SK-N-SH treated with all-trans-retinoic acid at 6 μM for 48 hours (cell line): ENCODE measurements around the gene C11orf65.

Experiments used
- BACH2 ChIP-seq: fragments of 250-450 bp; sonication (Bioruptor Pico); IDR thresholded peaks from 2 replicates; pipeline ENCODE4 v1.9.0; 2021; ENCODE audit warnings: mild to moderate bottlenecking, borderline replicate concordance
- CREB5 ChIP-seq: fragments of 250-450 bp; sonication (Bioruptor Pico); IDR thresholded peaks from 2 replicates; pipeline ENCODE4 v1.5.1; 2020; ENCODE audit warnings: low read depth, mild to moderate bottlenecking, moderate library complexity
- CSRNP3 ChIP-seq: fragments of 250-450 bp; sonication (Bioruptor Pico); IDR thresholded peaks from 2 replicates; pipeline ENCODE4 v1.5.1; 2021; ENCODE audit warnings: mild to moderate bottlenecking, moderate library complexity
- OSR1 ChIP-seq: fragments of 250-450 bp; sonication (Bioruptor Pico); IDR thresholded peaks from 2 replicates; pipeline ENCODE4 v1.8.0; 2022; ENCODE audit warnings: moderate library complexity, mild to moderate bottlenecking, inconsistent platforms
- POU6F1 ChIP-seq: fragments of 250-450 bp; sonication (Bioruptor Pico); IDR thresholded peaks from 2 replicates; pipeline ENCODE4 v1.8.0; 2021; ENCODE audit warnings: low read depth, mild to moderate bottlenecking, moderate library complexity, borderline replicate concordance
- RARB ChIP-seq: fragments of 250-450 bp; sonication (Bioruptor Pico); IDR thresholded peaks from 2 replicates; pipeline ENCODE4 v1.8.0; 2021; ENCODE audit warnings: mild to moderate bottlenecking, moderate library complexity
- ZNF8 ChIP-seq: fragments of 450-650 bp; formaldehyde crosslinking; IDR thresholded peaks from 2 replicates; pipeline ENCODE4 v1.5.0; 2020; ENCODE audit warnings: mild to moderate bottlenecking, moderate library complexity

GRCh38 chr11:108431370-108431769 is 36.0 kb downstream of the C11orf65 start:
- TF ChIP-seq CREB5 (CRISPR knock-in tag): no peak
- no peak for TF ChIP-seq BACH2 (CRISPR knock-in tag)
- no peak for TF ChIP-seq OSR1 (CRISPR knock-in tag)
- TF ChIP-seq RARB (CRISPR knock-in tag): no peak
- no peak for TF ChIP-seq POU6F1 (CRISPR knock-in tag)
- TF ChIP-seq ZNF8: no peak
- TF ChIP-seq CSRNP3 (CRISPR knock-in tag): no peak
